ENCODE measurements around the gene SESN1.
A peak's percentile ranks its signal among the peaks of the same experiment; 100 is the strongest.

The SESN1 gene

DNA sequence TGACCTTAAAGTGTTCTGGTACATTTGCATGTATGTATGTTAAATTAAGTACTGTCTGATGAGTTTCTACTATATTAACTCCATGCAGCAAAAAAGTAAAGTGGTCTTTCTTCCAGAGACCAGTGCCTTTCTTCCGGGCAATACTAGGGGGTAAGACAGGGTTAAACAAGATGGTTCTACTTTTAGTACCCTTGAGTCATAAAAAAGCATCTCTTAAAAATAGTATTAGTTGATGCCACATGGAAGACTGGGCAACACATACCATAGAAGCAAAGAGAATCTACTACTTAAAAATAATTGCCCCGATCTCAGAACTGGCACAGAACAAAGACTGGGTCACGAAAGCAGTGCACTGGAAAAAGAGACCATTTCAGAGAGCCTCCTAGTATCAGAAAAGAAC, 66.2 kb downstream of the SESN1 start:
- DNase-seq (ENCODE audit: low spot score): no peak

DNA sequence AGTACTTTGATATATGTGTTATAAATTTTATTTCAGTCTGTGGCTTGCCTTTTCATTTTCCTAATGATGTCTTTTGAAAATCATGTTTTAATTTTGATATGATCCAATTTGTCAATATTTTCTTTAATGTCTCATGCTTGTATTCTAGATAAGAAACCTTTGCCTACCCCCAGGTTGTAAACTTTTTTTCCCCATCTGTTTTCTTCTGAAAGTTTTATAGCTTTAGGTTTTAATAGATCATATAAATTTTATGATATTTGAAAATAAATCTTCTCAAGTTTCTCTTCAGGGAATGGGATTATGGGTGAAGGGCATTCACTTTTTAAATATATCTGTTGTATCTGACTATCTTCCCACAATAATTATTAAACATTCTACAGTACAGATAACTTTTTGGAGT, 66.7 kb downstream of the SESN1 start:
- DNase-seq (ENCODE audit: low spot score): no peak

DNA sequence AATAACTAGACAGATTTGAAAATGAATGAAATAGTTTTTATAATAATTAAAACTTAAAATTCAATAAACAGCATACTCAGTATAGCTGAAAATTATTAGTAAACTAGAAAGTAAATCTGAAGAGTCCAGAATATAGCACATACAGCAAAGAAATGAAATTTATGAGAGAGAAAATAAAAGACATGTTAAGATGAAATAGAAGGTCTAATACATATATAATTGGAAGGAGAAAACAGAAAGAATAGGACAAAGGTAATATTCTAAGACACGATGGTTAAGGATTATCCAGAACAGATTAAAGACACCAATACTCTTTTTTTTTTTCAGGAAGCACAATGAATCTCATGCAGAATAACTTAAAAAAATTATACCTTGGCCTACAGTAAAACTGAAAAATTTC, 69.0 kb downstream of the SESN1 start:
- no peak for DNase-seq (ENCODE audit: low spot score)

DNA sequence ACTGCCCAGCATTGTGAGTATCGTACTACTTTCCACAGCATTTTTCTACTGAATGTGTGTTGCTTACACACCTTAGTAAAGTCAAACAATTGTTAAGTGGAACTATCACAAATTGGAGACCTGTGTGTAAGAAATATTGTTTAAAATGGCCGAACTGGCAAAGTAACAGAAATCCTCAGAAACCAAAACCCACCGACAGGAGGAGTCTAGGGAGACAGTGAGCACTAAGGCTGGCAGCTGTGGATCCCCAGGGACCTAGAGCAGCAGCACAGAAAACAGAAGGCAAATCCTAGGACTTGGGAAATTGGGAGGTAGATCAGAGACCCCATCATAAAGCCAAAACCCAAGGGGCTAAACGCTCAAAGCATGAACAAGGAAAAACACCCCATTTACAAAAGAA, 69.9 kb downstream of the SESN1 start:
- no peak for DNase-seq (ENCODE audit: low spot score)

DNA sequence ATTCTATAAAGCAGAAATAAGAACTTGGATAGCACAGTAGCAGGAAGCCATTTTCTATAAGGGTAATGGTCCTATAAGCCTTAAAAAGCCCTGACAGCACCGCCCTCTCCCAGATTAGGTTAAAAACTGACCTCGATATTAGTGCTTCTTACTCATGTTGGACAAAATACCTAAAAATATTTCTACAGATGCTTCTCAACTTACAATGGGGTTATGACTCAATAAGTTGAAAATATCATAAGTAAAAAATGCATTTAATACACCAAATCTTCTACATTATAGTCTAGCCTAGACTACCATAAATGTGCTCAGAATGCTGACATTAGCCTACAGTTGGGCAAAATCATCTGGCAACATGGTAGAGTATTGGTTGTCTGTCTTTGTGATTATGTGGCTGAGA, 70.3 kb downstream of the SESN1 start:
- DNase-seq (ENCODE audit: low spot score): no peak

DNA sequence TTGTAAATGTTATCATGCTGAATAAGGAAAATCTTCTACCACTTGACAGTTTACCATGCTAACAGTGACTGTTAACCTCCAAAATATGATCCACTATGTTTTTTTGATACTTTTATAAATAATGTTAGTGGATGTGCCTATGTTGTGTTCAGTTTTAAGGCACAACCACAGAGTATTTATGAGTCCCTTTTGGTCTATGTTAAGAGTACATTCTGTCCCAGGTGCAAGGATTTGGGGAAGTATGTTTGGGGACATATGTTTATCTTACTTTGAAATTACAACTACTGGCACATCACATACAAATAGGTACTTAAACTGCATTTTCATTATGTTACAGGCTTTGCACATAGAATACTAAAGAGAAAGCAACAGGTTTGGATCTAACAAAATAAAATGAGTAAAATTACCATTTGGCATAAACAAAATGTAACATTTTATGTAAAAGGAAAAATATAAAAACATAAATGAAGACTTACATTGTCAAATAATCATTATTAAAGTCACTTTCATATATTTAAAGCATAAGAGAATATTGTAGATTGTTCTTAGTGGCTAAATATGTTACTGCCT, 71.2 kb downstream of the SESN1 start:
- no peak for DNase-seq (ENCODE audit: low spot score)

DNA sequence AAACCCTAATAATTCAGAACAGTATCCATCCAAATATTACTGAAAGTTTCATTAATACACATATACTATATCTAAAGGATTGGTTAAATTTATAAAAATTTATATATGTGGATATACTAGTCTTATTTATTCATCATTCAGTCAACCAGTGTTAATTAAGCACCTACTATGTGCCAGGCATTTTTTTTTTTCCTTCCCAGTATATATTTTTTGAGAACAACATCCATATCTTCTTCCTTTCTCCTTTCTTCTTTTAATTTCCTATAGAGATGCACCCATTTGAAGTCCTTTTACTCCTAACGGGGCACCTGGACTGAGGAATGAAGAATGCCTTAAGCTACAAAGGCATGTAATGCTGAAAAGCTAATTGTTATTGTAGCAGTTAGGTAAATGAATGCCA, 72.8 kb downstream of the SESN1 start:
- DNase-seq (ENCODE audit: low spot score): no peak

DNA sequence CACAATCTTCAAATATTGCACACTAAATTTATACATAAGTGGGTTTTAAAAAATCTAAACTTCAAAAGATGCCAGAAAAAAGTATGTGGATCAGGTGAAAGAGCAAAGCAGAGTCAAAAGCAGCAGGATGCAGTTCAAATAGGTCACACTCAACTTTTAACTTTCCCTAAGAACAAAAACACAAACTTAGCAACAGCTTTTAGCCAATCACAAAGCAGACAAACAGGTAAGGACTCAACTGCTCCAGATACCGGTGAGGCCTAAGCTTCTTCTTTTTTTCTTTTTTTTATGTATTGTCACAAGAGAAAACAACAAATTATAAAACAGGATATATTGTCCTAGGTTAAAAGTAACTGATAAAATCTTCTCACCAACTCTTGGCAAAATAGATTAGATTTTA, 74.7 kb downstream of the SESN1 start:
- DNase-seq (ENCODE audit: low spot score): no peak

DNA sequence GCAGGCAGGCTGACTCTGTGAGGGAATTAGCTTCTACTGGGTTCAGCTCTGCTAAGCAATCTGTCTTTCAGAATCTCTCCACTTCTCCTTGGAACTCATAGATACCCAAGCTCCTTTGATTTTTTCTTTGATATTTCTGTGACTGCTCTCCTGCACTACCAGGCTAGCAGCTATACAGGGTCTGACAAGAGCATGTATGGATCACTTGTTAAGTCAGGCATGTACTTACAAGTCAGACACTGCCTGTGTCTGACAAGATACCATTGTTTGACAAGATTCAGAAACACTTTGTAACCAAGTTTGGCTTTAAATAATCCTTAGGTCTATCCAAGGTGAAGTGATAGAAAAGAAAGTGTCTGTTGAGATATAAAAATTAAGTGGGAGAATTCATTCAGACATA, 79.5 kb downstream of the SESN1 start:
- no peak for DNase-seq (ENCODE audit: low spot score)

DNA sequence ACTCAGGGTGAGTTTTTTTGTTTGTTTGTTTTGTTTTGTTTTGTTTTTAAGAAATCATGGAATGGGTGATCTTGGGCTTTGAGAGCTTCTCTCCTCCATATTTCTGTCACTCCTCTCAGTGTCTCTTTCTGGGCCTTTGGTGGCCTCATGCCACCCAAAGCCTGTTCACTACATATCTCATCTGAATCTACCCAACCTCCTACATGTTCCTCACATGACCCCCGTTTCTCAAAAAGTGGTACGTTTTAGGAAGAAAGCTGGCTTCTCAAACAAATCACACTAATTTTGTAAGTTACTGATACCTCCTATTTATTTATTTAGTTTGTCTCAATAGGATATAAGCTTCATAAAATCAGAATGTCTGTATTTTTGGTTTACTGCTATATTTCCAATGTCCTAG, 80.0 kb downstream of the SESN1 start:
- DNase-seq (ENCODE audit: low spot score): no peak

DNA sequence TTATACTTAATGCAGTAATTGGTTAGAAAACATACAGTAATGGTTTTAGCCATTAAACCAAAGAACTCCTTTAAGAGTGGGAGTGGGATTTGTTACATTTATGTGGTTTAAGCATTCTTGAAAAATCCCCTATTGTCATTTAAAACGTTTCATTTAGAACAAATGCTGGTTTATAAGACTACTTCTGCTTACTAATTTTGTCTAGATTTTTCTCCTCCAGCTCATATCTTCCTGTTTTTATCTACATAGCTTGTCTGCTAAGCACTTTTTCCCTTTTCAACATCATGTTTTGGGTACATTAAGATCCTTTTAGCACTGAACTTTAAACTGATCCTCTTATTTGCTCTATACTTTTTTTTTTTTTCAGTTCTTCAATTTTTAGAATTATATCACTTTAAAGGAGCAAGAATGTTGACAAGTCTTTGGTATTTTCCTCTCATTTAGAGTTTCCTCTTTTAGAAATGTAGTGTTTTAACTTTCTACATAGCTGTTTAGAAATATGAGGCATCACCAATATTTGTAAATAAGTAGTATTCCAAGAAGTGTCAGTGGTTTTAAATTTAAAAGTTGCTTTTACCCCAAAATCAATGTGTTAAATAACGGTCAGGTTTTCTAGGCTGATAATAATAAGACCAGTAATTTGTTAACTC, 80.9 kb downstream of the SESN1 start:
- DNase-seq (ENCODE audit: low spot score): no peak

DNA sequence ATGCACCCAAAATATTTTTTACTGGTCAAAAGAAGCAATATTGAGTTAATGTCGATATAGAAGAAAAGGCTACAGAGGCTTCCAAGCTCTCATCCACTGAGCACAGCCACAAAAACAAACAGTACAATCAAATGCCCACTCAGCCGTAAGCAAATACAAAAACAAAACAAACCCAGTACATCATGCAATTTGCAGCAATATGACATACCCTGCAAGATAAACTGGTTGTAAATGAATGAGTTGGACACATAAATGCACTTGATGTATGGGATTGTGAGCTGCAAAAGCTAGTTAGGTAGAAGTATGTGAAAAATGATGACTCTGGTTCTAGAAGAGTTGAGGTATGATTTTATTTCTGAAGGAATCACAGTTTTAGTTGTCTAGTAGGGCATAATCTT, 83.9 kb downstream of the SESN1 start:
- DNase-seq (ENCODE audit: low spot score): no peak

DNA sequence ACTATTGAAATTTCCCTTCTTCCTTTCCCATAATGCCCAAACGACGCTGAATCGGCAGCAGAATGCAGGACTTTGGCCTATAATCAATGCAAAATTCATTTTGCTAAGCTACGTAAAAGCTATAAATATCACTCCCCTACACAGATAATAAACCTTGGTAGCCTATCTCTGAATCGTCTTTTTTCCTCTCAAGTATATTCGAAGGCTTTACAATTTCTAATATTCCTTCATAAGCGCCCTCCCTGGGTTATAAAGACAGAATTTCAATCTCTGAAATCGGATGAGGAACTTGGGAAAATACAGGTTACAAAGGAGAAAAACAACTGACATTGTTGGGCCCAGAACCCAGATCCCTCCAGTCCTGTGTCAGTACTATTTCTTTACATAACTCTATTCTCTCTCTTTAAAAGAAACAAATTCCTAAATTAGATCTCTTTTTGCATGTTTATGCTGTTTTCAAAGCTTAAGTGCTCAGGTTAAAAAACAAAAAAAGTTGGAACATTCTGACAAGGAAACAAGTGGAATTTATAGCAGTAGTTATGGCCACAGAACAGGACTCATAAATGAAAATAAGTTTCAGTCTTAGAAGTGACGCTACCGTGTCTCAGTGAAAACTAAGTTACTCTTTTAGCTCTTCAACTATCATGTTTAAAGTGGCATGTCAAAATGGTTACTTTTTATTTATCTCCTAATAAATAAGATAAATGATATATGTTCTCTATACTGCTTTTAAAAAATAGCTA, 84.5 kb downstream of the SESN1 start:
- DNase-seq (ENCODE audit: low spot score): no peak

DNA sequence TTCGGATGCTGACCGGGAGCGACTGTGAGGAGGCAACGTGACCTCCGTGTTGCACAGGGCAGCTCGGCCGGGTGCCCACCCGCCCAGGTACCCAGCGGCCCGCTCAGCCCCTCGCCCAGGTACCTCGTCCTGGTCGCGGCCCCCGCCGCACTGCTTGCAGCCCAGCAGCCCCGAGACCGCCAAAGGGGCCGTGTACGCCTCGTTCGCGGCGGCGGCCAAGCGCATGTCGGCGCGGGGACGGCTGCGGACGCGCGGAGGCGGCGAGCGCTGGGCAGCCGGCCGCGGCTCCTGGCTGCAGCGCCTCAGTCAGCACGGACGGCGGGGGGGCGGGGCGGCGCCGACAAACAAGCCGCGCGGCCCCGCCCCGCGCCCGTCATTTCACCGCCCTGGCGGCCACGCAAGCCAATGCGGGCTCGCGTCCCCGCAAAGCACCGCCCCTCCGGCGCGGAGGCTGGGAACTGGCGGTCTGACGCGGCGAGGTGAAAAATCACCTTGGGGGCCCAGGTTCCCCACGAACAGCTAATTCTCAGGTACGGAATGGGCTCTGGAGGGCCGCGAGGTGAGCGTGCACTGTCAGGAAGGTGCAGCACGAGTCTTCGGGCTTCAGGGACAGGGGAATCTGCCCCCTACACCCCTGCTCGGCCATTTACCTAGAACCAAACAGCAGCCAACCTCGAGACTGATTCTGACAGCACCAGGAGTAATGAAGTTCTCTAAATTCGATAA, 85.2 kb downstream of the SESN1 start:
- peak; percentile 65 for DNase-seq (ENCODE audit: low spot score)

DNA sequence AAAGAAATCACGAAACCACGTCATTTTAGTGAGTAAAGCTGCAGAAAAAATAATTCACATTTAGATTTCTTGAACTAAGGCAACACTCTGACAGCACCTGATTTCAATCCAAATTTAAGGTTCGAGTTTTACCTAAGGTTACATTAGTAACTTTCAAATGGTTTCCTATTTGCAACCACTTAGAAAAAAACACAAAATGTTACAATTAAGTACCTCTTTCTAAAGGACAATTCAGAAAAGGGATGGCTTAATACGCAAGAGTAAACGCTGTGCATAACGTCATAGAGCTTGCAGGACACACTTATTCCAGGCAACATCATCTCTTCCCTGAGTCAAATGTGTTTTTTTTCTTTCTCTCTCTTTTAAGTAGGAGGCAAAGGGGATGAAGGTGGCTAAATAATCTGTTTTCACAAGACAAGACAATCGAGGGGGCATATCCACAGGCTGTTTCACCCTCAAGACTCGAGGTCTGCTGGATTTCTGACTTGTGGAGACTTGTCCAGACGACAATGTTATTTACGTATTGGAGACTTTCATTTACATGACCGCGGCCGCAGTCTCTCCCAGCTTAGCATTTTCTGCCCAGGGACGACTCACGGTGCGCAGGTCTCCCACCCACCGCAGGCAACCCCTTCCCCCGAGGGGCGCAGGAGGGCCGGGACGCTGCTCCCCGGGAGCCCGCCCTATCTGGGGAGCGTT, 86.0 kb downstream of the SESN1 start:
- no peak for DNase-seq (ENCODE audit: low spot score)

DNA sequence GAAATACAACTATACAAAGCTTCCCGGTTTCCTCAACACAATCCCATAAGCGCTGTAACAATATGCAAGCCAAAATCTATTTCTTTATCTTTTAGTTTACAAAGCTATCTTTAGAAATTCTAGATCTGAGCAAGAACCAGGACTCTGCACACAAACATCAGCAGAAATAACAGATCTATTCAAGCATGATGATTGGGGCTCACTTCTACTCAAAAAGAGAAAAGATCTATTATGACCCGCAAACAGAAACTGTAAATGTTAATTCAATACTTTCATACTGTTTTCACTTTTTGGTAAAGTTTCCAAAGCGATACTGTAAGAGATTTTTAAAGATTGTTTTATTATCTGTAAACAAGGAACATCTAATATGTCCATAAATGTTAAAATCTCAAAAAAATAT, 86.6 kb downstream of the SESN1 start:
- no peak for DNase-seq (ENCODE audit: low spot score)

DNA sequence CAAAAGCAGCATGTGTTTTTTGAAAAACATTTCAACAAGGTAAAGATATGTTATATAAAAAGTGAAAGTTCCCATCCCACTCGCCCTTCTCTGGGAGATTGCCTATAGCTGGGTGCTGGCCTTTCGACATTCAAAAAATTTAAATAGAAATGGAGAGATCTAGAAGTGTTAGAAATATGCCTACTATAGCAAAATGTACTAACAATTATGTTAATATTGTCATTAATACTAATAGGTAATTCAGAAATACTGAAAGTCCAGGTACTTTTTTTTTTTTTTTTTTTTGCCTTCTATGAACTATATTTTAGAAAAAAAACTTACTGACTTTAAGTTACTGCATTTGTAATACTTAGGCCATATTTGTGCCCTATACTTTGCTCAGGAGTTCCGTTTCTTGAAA, 87.1 kb downstream of the SESN1 start:
- no peak for DNase-seq (ENCODE audit: low spot score)

DNA sequence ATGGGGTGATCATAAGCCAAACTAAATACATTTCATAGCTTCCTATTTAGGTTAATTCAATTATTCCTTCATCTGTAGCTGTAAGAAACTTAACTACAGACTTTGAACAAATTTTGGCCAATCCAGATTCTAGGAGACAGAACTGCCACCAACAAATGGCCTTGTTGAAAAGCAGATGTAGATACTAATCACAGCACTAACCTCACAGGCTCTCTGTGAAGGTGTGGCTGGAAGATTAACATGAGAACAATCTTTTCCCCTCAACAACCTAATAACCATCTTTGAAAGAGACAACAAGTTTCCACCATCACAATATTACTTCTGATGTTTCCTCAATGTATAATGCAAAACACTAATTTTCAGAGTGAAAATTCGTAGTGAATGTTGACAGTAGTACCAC, 87.8 kb downstream of the SESN1 start:
- DNase-seq (ENCODE audit: low spot score): no peak

DNA sequence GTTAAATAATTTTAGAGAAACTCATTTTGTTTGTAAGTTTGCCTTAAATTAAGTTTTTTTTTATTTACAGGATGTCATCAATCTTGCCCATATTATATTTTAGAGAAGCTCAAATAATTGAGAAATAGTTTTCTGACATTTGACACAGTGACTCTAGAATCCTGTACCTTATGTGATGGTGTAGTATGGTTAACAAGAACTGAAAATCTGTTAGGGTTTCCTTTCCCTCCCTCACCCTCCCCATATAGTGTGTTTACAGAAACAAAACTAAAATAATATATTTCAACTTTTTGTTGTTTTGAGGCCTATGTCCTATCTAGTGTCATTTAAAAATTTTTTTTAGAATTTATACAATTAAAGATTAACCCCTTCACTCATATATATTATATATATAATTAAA, 91.8 kb downstream of the SESN1 start:
- DNase-seq (ENCODE audit: low spot score): no peak

DNA sequence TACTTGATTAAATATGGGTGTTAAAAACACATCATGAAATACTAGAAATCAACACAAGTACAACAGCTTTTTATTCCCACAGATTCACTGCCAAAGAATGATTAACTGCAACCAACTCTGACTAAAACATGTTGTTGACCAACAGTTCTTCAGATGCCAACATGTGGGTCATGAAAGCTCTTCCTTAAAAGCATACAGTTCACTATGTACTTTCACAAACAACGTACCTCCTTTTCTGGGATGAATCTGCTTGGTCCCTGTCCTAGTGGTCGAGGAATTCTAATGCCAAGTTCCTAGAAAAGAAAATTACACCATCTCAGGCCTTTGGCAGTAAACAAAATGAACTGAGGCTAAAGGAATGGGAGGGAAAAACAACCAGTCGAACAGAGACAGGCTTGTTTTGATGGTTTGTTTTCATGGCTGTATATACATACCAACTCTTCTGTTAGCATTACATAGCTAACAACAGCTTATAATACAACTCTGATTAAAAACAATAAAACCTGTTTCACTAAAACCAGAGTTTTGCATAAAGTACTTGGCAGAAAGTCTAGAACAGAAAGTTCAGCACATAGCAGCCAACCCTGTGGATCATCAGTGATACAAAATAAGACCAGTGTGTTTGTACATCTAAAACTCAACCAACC, 92.5 kb downstream of the SESN1 start:
- no peak for DNase-seq (ENCODE audit: low spot score)

DNA sequence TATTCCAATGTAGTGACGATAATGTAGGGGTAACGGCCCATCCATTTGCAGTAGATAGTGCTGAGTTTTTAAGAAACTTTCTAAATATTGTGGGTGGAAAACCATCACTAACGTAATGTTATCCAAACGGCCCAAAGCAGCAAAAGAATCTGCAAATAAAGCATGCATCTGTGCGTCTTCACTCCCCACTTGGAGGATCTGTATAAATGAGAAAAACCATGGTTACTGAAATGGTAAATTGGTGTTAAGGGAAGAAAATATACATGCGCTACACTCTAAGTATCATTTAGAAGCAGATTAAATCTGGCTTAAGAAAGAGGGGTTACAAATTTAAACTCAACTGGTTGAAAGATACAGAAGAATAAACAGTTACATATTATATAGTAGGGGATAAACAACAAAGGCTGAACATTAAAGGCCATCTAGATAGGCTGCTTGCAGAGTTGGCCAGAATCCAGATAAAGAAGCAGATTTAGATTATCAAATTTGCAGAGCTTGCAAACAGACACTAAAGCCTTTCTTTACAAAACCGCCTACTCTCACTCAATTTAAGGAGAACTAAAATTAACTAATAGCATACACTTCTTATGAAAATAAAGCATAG, 93.3 kb downstream of the SESN1 start:
- DNase-seq (ENCODE audit: low spot score): peak; percentile 6

DNA sequence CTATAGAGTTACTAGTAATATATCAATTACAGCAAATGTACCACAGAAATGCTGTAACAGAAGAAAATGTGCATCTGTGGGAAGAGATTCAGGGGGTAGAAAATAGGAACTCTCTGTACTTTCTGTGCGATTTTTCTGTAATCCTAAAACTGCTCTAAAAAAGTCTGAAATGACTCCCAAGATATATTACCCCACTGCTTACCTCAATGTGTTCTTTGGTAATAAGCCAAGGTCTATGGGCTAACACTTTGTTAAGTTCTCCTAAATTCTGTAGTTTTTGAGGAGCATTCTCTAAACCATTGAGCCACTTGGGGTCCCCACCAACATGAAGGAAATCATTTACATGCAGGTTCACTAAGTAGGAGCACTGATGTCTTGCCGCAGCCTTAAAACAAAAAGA, 94.4 kb downstream of the SESN1 start:
- no peak for DNase-seq (ENCODE audit: low spot score)
